Right atrium auricular region (tissue), 2 donors: ENCODE results near the gene BOC. TPM values are rescaled to one million over a fixed set of nuclear protein-coding genes. Genes with fewer than 3 reads are reported as not detected.

Experiments used
- DNase-seq: peaks from one replicate; pipeline ENCODE4 v3.0.0-alpha.2; 2019; ENCODE audit warnings: low spot score
- H3K27ac ChIP-seq, 2 donors: fragments of 200-600 bp; sonication (generic); 1 replicate in 1 of 2; 2 replicates in 1 of 2; pipeline ENCODE4 v1.5.1; 2016 to 2019
- H3K27me3 ChIP-seq, 2 donors: fragments of 200-600 bp; sonication (generic); one replicate each; pipeline versions ENCODE4 v1.5.1 to v1.6.0; 2017 to 2019
- H3K36me3 ChIP-seq: fragments of 200-600 bp; sonication (generic); one replicate; pipeline ENCODE4 v1.5.1; 2016
- H3K4me1 ChIP-seq, 2 donors: fragments of 200-600 bp; sonication (generic); one replicate each; pipeline versions ENCODE4 v1.5.1 to v1.6.0; 2017 to 2019
- H3K4me3 ChIP-seq, 2 donors: fragments of 200-600 bp; sonication (generic); 1 replicate in 1 of 2; 2 replicates in 1 of 2; pipeline ENCODE4 v1.5.1; 2017 to 2019; ENCODE audit warnings: mild to moderate bottlenecking in 1 of 2, moderate library complexity in 1 of 2
- H3K9me3 ChIP-seq, 2 donors: fragments of 200-600 bp; sonication (generic); one replicate each; pipeline ENCODE4 v1.5.1; 2019
- CTCF ChIP-seq, 2 donors: fragments of 200-600 bp; sonication (generic); IDR thresholded peaks; one replicate each; pipeline ENCODE4 v1.5.1; 2019; ENCODE audit warnings: antibody characterized with exemption in 2 of 2
- total RNA-seq, 2 donors: library from RNA; depleted of rRNA; stranded (reverse); fragments of >200 nt; gene quantifications; one replicate each; pipeline ENCODE4 v1.1.0, GENCODE V29; 2016

BOC gene
- total RNA-seq, 2 donors from 2014 or later: 10.6 to 15.4 TPM

GRCh38 chr3:113277941-113278598 lies 66.7 kb downstream of the BOC start:
- DNase-seq: no peak
- no peaks in the 10 kb centered on the region for H3K9me3 ChIP-seq
- no peak for TF ChIP-seq CTCF (IDR thresholded peaks at IDR 0.05)
- no peak overlapping the region for H3K4me3 ChIP-seq
- no peaks in the 10 kb centered on the region for H3K27me3 ChIP-seq
- no peak overlapping the region for H3K27ac ChIP-seq
- H3K4me1 ChIP-seq: peaks cover 0 to 16% of the 10 kb centered on the region in 2 donors
- H3K36me3 ChIP-seq: peaks cover 21% of the 10 kb centered on the region

GRCh38 chr3:113278599-113278955 lies 67.2 kb downstream of the BOC start:
- TF ChIP-seq CTCF (IDR thresholded peaks at IDR 0.05): no peak
- Histone ChIP-seq H3K4me1 (peaks cover 0 to 16% of the 10 kb centered on the region in 2 donors), H3K36me3 (peaks cover 21% of the 10 kb centered on the region), H3K27ac (no peak overlapping the region), H3K4me3 (no peak overlapping the region), H3K27me3 (no peaks in the 10 kb centered on the region), H3K9me3 (no peaks in the 10 kb centered on the region)
- DNase-seq: no peak

- no peak overlapping the region for H3K27ac ChIP-seq
These were observed 68.3 kb downstream of the BOC start for GRCh38 chr3:113279686-113280085.

GRCh38 chr3:113283306-113283705 lies 71.9 kb downstream of the BOC start:
- no peaks in the 10 kb centered on the region for H3K27me3 ChIP-seq
- H3K4me3 ChIP-seq: no peak overlapping the region
- no peak for DNase-seq
- no peaks in the 10 kb centered on the region for H3K9me3 ChIP-seq
- TF ChIP-seq CTCF (IDR thresholded peaks at IDR 0.05): no peak
- peaks cover 21% of the 10 kb centered on the region for H3K36me3 ChIP-seq
- no peaks in the 10 kb centered on the region for H3K4me1 ChIP-seq
- H3K27ac ChIP-seq: no peak overlapping the region

More at GRCh38 chr3:113279686-113280085, 68.3 kb downstream of the BOC start:
- Histone ChIP-seq H3K4me1 (peaks cover 0 to 16% of the 10 kb centered on the region in 2 donors), H3K4me3 (no peak overlapping the region), H3K36me3 (peaks cover 21% of the 10 kb centered on the region), H3K27me3 (no peaks in the 10 kb centered on the region), H3K9me3 (no peaks in the 10 kb centered on the region)
- no peak for DNase-seq
- no peak for TF ChIP-seq CTCF (IDR thresholded peaks at IDR 0.05)

GRCh38 chr3:113284453-113285050 lies 73.2 kb downstream of the BOC start:
- Histone ChIP-seq H3K4me1 (no peaks in the 10 kb centered on the region), H3K9me3 (no peaks in the 10 kb centered on the region), H3K27me3 (no peaks in the 10 kb centered on the region), H3K4me3 (no peak overlapping the region), H3K36me3 (peaks cover 18% of the 10 kb centered on the region), H3K27ac (no peak overlapping the region)
- no peak for DNase-seq
- TF ChIP-seq CTCF (IDR thresholded peaks at IDR 0.05): no peak
